ENCODE results near the gene ANO1. TPM values are rescaled to one million over a fixed set of nuclear protein-coding genes. Genes with fewer than 3 reads are reported as not detected.

Gene ANO1
- total and polyA plus RNA-seq, 2 of the 8 experiments (the other 6 are each of a cell fraction or from before 2014, with no cell fraction given): 4.7 to 5.0 TPM

- no peak overlapping the region for H4K8ac ChIP-seq (ENCODE audit: extremely low read depth, insufficient read depth, low read length)
- H3K4me3 ChIP-seq (ENCODE audit: extremely low read depth in 1 of 4, insufficient read depth in 2 of 4, low read depth in 3 of 4, low read length in 4 of 4): no peak overlapping the region
- no peak for TF ChIP-seq RNF2 (IDR thresholded peaks at IDR 0.05; ENCODE audit: borderline replicate concordance, low read depth, low read length, missing control alignments, poor library complexity, severe bottlenecking)
- TF ChIP-seq POLR2AphosphoS5 (IDR thresholded peaks at IDR 0.05; ENCODE audit: low read depth, low read length): no peak
- no peak for TF ChIP-seq SUZ12 (IDR thresholded peaks at IDR 0.05; ENCODE audit: low read length)
- TF ChIP-seq, protein P1, sequence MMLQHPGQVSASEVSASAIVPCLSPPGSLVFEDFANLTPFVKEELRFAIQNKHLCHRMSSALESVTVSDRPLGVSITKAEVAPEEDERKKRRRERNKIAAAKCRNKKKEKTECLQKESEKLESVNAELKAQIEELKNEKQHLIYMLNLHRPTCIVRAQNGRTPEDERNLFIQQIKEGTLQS (IDR thresholded peaks at IDR 0.05; ENCODE audit: insufficient read depth, low read depth, low read length): no peak
- TF ChIP-seq PHF8 (conservative IDR thresholded peaks at IDR 0.05; ENCODE audit: low read depth, low read length): no peak
- TF ChIP-seq, protein P2, sequence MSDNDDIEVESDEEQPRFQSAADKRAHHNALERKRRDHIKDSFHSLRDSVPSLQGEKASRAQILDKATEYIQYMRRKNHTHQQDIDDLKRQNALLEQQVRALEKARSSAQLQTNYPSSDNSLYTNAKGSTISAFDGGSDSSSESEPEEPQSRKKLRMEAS (IDR thresholded peaks at IDR 0.05): no peak
- TF ChIP-seq RAD21 (IDR thresholded peaks at IDR 0.05 in 1 of 2, conservative IDR thresholded peaks at IDR 0.05 in 1 of 2; ENCODE audit: low read depth in 2 of 2, low read length in 2 of 2): no peak
- no peak for TF ChIP-seq TAF1 (IDR thresholded peaks at IDR 0.05; ENCODE audit: low read depth, low read length)
- no peak for TF ChIP-seq BRCA1 (IDR thresholded peaks at IDR 0.05; ENCODE audit: low read depth, low read length)
- TF ChIP-seq RBBP5 (IDR thresholded peaks at IDR 0.05; ENCODE audit: borderline replicate concordance, low read depth, low read length): no peak
- no peak for TF ChIP-seq TAF7 (optimal IDR thresholded peaks at IDR 0.05; ENCODE audit: borderline replicate concordance, low read depth, low read length)
- no peak for DNase-seq (ENCODE audit: low read depth in 1 of 2, low spot score in 2 of 2)
- no peak overlapping the region for H3K27ac ChIP-seq (ENCODE audit: low read depth, low read length)
- no peak overlapping the region for H2BK20ac ChIP-seq (ENCODE audit: low read length)
- H3K36me3 ChIP-seq (ENCODE audit: control insufficient read depth in 2 of 4, insufficient read depth in 4 of 4, low read length in 3 of 4): no peaks in the 10 kb centered on the region
- 91% methylated on average over 6 of the region's 6 CpGs; no CpG with 5 or more reads in 1 of the 2 experiments for WGBS, 2 experiments (ENCODE audit: extremely low coverage in 1 of 2, insufficient coverage in 1 of 2, insufficient read length in 1 of 2, insufficient replicate concordance in 2 of 2, low coverage in 1 of 2, low lambda C conversion rate in 2 of 2, missing lambda C conversion rate in 1 of 2)
- H4K20me1 ChIP-seq (replicated peaks in 1 of 2; ENCODE audit: control insufficient read depth in 1 of 2, insufficient read depth in 2 of 2, low read length in 2 of 2): peaks cover 0 to 6% of the 10 kb centered on the region in 2 experiments
- CTCF ChIA-PET (ENCODE audit: partially characterized antibody): interaction anchor here (0.7 to 6.8 kb wide), 10 partner anchors 11 to 276 kb away, joined by 3 to 51 read pairs (median 4); no protein-coding TSS in a partner anchor
- H2BK15ac ChIP-seq (ENCODE audit: low read length): no peak overlapping the region
- no peak overlapping the region for H3K4me2 ChIP-seq (ENCODE audit: insufficient read depth in 1 of 2, low read depth in 2 of 2, low read length in 2 of 2)
- H2BK5ac ChIP-seq (ENCODE audit: low read depth, low read length): no peak overlapping the region
- no peak overlapping the region for H2BK12ac ChIP-seq (ENCODE audit: low read depth, low read length)
- H4K5ac ChIP-seq (ENCODE audit: insufficient read length, low read depth, low read length): no peak overlapping the region
- no peak overlapping the region for H2AFZ ChIP-seq (ENCODE audit: low read length)
- H3K79me2 ChIP-seq (ENCODE audit: control insufficient read depth in 1 of 2, insufficient read depth in 2 of 2, low read length in 2 of 2): no peaks in the 10 kb centered on the region
- H3K23ac ChIP-seq (ENCODE audit: insufficient read length): no peak overlapping the region
- H4K91ac ChIP-seq (replicated peaks; ENCODE audit: insufficient read length, low read length): no peak overlapping the region
- H3K56ac ChIP-seq (replicated peaks; ENCODE audit: insufficient read length, low read depth, low read length): no peak overlapping the region
- no peaks in the 10 kb centered on the region for H3K79me1 ChIP-seq (ENCODE audit: low read depth, low read length)
- no peak for FAIRE-seq
- H2BK120ac ChIP-seq (replicated peaks; ENCODE audit: low read depth, low read length): no peak overlapping the region
- H3K4me1 ChIP-seq (replicated peaks in 1 of 4; ENCODE audit: control insufficient read depth in 3 of 4, insufficient read depth in 4 of 4, low read length in 3 of 4): no peaks in the 10 kb centered on the region
- no peaks in the 10 kb centered on the region for H3K23me2 ChIP-seq (ENCODE audit: low read depth, low read length)
- peak overlapping the region; percentile 32; the same call in 1 of the 2 replicates for H3K18ac ChIP-seq (ENCODE audit: extremely low read depth, low read length)
- H3K4ac ChIP-seq (replicated peaks; ENCODE audit: insufficient read length, low read depth, low read length): no peak overlapping the region
- POLR2A ChIA-PET (ENCODE audit: partially characterized antibody): no interaction called here
- H3K9me3 ChIP-seq (ENCODE audit: insufficient read depth in 2 of 2, low read depth in 1 of 2, low read length in 1 of 2): no peaks in the 10 kb centered on the region; a peak in 1 of 4 replicates
- no peak overlapping the region for H3K14ac ChIP-seq (ENCODE audit: insufficient read length)
- H3K27me3 ChIP-seq (replicated peaks in 1 of 4; ENCODE audit: control insufficient read depth in 3 of 4, extremely low read depth in 1 of 4, insufficient read depth in 3 of 4, low read length in 3 of 4): no peaks in the 10 kb centered on the region
- H3K9ac ChIP-seq (replicated peaks in 1 of 4; ENCODE audit: extremely low read depth in 1 of 4, low read depth in 3 of 4, low read length in 3 of 4): no peak overlapping the region
- H2AK5ac ChIP-seq (ENCODE audit: low read depth, low read length): no peak overlapping the region
These were observed 108.3 kb downstream of the ANO1 start for GRCh38 chr11:70186420-70186819.
